ENCODE results near the gene ACTR6. TPM values are rescaled to one million over a fixed set of nuclear protein-coding genes. Genes with fewer than 3 reads are reported as not detected.

ACTR6 gene
- polyA plus RNA-seq (2013), result 34.2 TPM

GRCh38 chr12:100200463-100201181, at the start of gene ACTR6:
ACTR6 (plus strand) TSS chr12:100200815; CDS start chr12:100200852, 37 bp downstream.
- WGBS (ENCODE audit: insufficient coverage), result 0% methylated on average over 32 of the region's 38 CpGs
- peaks cover 3 to 29% (median 16%) of the 10 kb centered on the region in 4 experiments for H3K4me1 ChIP-seq (ENCODE audit: control extremely low read depth in 1 of 4, control insufficient read depth in 4 of 4, insufficient read depth in 4 of 4, low read length in 3 of 4)
- peak within 1 kb of the TSS; percentile 83 to 90 for H3K27ac ChIP-seq (ENCODE audit: insufficient read depth in 1 of 2, low read depth in 1 of 2, low read length in 2 of 2, poor library complexity in 1 of 2, severe bottlenecking in 2 of 2)
- no peaks in the 10 kb centered on the region for H3K9me3 ChIP-seq (ENCODE audit: control extremely low read depth in 1 of 5, control insufficient read depth in 4 of 5, insufficient read depth in 2 of 5, low read depth in 1 of 5, low read length in 4 of 5)
- no peaks in the 10 kb centered on the region for H3K36me3 ChIP-seq (ENCODE audit: control insufficient read depth in 4 of 4, insufficient read depth in 4 of 4, low read length in 3 of 4)
- DNase-seq, result peak; percentile 97 to 99 (median 98)
- peak within 1 kb of the TSS; percentile 52 to 99 (median 97) for H3K4me3 ChIP-seq (ENCODE audit: control insufficient read depth in 1 of 7, extremely low read depth in 1 of 7, insufficient read depth in 4 of 7, low read depth in 2 of 7, low read length in 6 of 7)
- ChIA-PET CTCF (interaction anchor here (0.8 to 1.8 kb wide), 6 partner anchors 17 to 76 kb away, joined by 3 to 8 read pairs (median 4); no protein-coding TSS in a partner anchor), POLR2A (interaction anchor here (0.6 to 0.7 kb wide), 3 partner anchors 63 to 121 kb away, joined by 3 to 4 read pairs (median 3); no protein-coding TSS in a partner anchor)
- H3K27me3 ChIP-seq (replicated peaks in 2 of 5; ENCODE audit: control insufficient read depth in 4 of 5, insufficient read depth in 5 of 5, low read length in 4 of 5), result no peaks in the 10 kb centered on the region

GRCh38 chr12:100151769-100152168, 48.8 kb upstream of the ACTR6 start:
- DNase-seq, result no peak
- POLR2A ChIA-PET, result no interaction called here
- Histone ChIP-seq H3K4me1 (ENCODE audit: control extremely low read depth in 1 of 4, control insufficient read depth in 4 of 4, insufficient read depth in 4 of 4, low read length in 3 of 4) (peaks cover 0 to 2% (median 0%) of the 10 kb centered on the region in 4 experiments), H3K36me3 (ENCODE audit: control insufficient read depth in 4 of 4, insufficient read depth in 4 of 4, low read length in 3 of 4) (no peaks in the 10 kb centered on the region), H3K27ac (ENCODE audit: insufficient read depth in 1 of 2, low read depth in 1 of 2, low read length in 2 of 2, poor library complexity in 1 of 2, severe bottlenecking in 2 of 2) (no peak overlapping the region), H3K27me3 (replicated peaks in 2 of 5; ENCODE audit: control insufficient read depth in 4 of 5, insufficient read depth in 5 of 5, low read length in 4 of 5) (no peaks in the 10 kb centered on the region), H3K4me3 (ENCODE audit: control insufficient read depth in 1 of 7, extremely low read depth in 1 of 7, insufficient read depth in 4 of 7, low read depth in 2 of 7, low read length in 6 of 7) (no peak overlapping the region), H3K9me3 (ENCODE audit: control extremely low read depth in 1 of 5, control insufficient read depth in 4 of 5, insufficient read depth in 2 of 5, low read depth in 1 of 5, low read length in 4 of 5) (no peaks in the 10 kb centered on the region)
- WGBS (ENCODE audit: insufficient coverage), result 94% methylated on average over 2 of the region's 2 CpGs
- CTCF ChIA-PET, result interaction anchor here (5.0 kb wide), 1 partner anchor 12 kb away, joined by 33 read pairs; no protein-coding TSS in a partner anchor

- Histone ChIP-seq H3K27me3 (replicated peaks in 2 of 5; ENCODE audit: control insufficient read depth in 4 of 5, insufficient read depth in 5 of 5, low read length in 4 of 5) (no peaks in the 10 kb centered on the region), H3K9me3 (ENCODE audit: control extremely low read depth in 1 of 5, control insufficient read depth in 4 of 5, insufficient read depth in 2 of 5, low read depth in 1 of 5, low read length in 4 of 5) (no peaks in the 10 kb centered on the region), H3K27ac (ENCODE audit: insufficient read depth in 1 of 2, low read depth in 1 of 2, low read length in 2 of 2, poor library complexity in 1 of 2, severe bottlenecking in 2 of 2) (no peak overlapping the region), H3K36me3 (ENCODE audit: control insufficient read depth in 4 of 4, insufficient read depth in 4 of 4, low read length in 3 of 4) (no peaks in the 10 kb centered on the region), H3K4me3 (ENCODE audit: control insufficient read depth in 1 of 7, extremely low read depth in 1 of 7, insufficient read depth in 4 of 7, low read depth in 2 of 7, low read length in 6 of 7) (no peak overlapping the region), H3K4me1 (ENCODE audit: control extremely low read depth in 1 of 4, control insufficient read depth in 4 of 4, insufficient read depth in 4 of 4, low read length in 3 of 4) (peaks cover 0 to 2% (median 0%) of the 10 kb centered on the region in 4 experiments)
- CTCF ChIA-PET, result interaction anchor here (0.8 to 5.0 kb wide), 5 partner anchors 8 to 30 kb away, joined by 3 to 33 read pairs (median 4); no protein-coding TSS in a partner anchor
- POLR2A ChIA-PET, result no interaction called here
- 94% methylated on average over 6 of the region's 10 CpGs for WGBS (ENCODE audit: insufficient coverage)
- DNase-seq, result no peak
Observed at GRCh38 chr12:100153131-100153530, 47.5 kb upstream of the ACTR6 start.

- Histone ChIP-seq H3K27ac (ENCODE audit: insufficient read depth in 1 of 2, low read depth in 1 of 2, low read length in 2 of 2, poor library complexity in 1 of 2, severe bottlenecking in 2 of 2) (no peak overlapping the region), H3K9me3 (ENCODE audit: control extremely low read depth in 1 of 5, control insufficient read depth in 4 of 5, insufficient read depth in 2 of 5, low read depth in 1 of 5, low read length in 4 of 5) (no peaks in the 10 kb centered on the region), H3K4me3 (ENCODE audit: control insufficient read depth in 1 of 7, extremely low read depth in 1 of 7, insufficient read depth in 4 of 7, low read depth in 2 of 7, low read length in 6 of 7) (no peak overlapping the region), H3K36me3 (ENCODE audit: control insufficient read depth in 4 of 4, insufficient read depth in 4 of 4, low read length in 3 of 4) (no peaks in the 10 kb centered on the region), H3K27me3 (replicated peaks in 2 of 5; ENCODE audit: control insufficient read depth in 4 of 5, insufficient read depth in 5 of 5, low read length in 4 of 5) (no peaks in the 10 kb centered on the region), H3K4me1 (ENCODE audit: control extremely low read depth in 1 of 4, control insufficient read depth in 4 of 4, insufficient read depth in 4 of 4, low read length in 3 of 4) (peaks cover 0 to 2% (median 0%) of the 10 kb centered on the region in 4 experiments)
- WGBS (ENCODE audit: insufficient coverage), result 65% methylated on average over 13 of the region's 15 CpGs
- peak; percentile 69 to 72 (median 71) for DNase-seq
- ChIA-PET CTCF (interaction anchor here (0.6 to 5.0 kb wide), 15 partner anchors 10 to 1626 kb away, joined by 3 to 33 read pairs (median 3); no protein-coding TSS in a partner anchor), POLR2A (interaction anchor here (0.7 kb wide), 1 partner anchor 47 kb away, joined by 3 read pairs; no protein-coding TSS in a partner anchor)
Observed at GRCh38 chr12:100154474-100155247, 46.0 kb upstream of the ACTR6 start.

GRCh38 chr12:100156731-100157426, 43.7 kb upstream of the ACTR6 start:
- no peak overlapping the region for H3K4me3 ChIP-seq (ENCODE audit: control insufficient read depth in 1 of 7, extremely low read depth in 1 of 7, insufficient read depth in 4 of 7, low read depth in 2 of 7, low read length in 6 of 7)
- no peak for DNase-seq
- H3K4me1 ChIP-seq (ENCODE audit: control extremely low read depth in 1 of 4, control insufficient read depth in 4 of 4, insufficient read depth in 4 of 4, low read length in 3 of 4), result peaks cover 0 to 2% (median 0%) of the 10 kb centered on the region in 4 experiments
- no peaks in the 10 kb centered on the region for H3K9me3 ChIP-seq (ENCODE audit: control extremely low read depth in 1 of 5, control insufficient read depth in 4 of 5, insufficient read depth in 2 of 5, low read depth in 1 of 5, low read length in 4 of 5)
- 98% methylated on average over 7 of the region's 11 CpGs for WGBS (ENCODE audit: insufficient coverage)
- no peaks in the 10 kb centered on the region for H3K27me3 ChIP-seq (replicated peaks in 2 of 5; ENCODE audit: control insufficient read depth in 4 of 5, insufficient read depth in 5 of 5, low read length in 4 of 5)
- ChIA-PET POLR2A (no interaction called here), CTCF (interaction anchor here (0.6 to 0.8 kb wide), 4 partner anchors 17 to 78 kb away, joined by 3 to 4 read pairs (median 4); no protein-coding TSS in a partner anchor)
- no peaks in the 10 kb centered on the region for H3K36me3 ChIP-seq (ENCODE audit: control insufficient read depth in 4 of 4, insufficient read depth in 4 of 4, low read length in 3 of 4)
- H3K27ac ChIP-seq (ENCODE audit: insufficient read depth in 1 of 2, low read depth in 1 of 2, low read length in 2 of 2, poor library complexity in 1 of 2, severe bottlenecking in 2 of 2), result no peak overlapping the region

- Histone ChIP-seq H3K36me3 (ENCODE audit: control insufficient read depth in 4 of 4, insufficient read depth in 4 of 4, low read length in 3 of 4) (no peaks in the 10 kb centered on the region), H3K27me3 (replicated peaks in 2 of 5; ENCODE audit: control insufficient read depth in 4 of 5, insufficient read depth in 5 of 5, low read length in 4 of 5) (no peaks in the 10 kb centered on the region), H3K4me3 (ENCODE audit: control insufficient read depth in 1 of 7, extremely low read depth in 1 of 7, insufficient read depth in 4 of 7, low read depth in 2 of 7, low read length in 6 of 7) (no peak overlapping the region), H3K4me1 (ENCODE audit: control extremely low read depth in 1 of 4, control insufficient read depth in 4 of 4, insufficient read depth in 4 of 4, low read length in 3 of 4) (peaks cover 0 to 2% (median 0%) of the 10 kb centered on the region in 4 experiments), H3K9me3 (ENCODE audit: control extremely low read depth in 1 of 5, control insufficient read depth in 4 of 5, insufficient read depth in 2 of 5, low read depth in 1 of 5, low read length in 4 of 5) (no peaks in the 10 kb centered on the region), H3K27ac (ENCODE audit: insufficient read depth in 1 of 2, low read depth in 1 of 2, low read length in 2 of 2, poor library complexity in 1 of 2, severe bottlenecking in 2 of 2) (no peak overlapping the region)
- WGBS (ENCODE audit: insufficient coverage), result 91% methylated on average over 6 of the region's 8 CpGs
- ChIA-PET POLR2A (no interaction called here), CTCF (interaction anchor here (0.6 to 1.2 kb wide), 5 partner anchors 10 to 79 kb away, joined by 3 to 4 read pairs (median 3); no protein-coding TSS in a partner anchor)
- no peak for DNase-seq
Observed at GRCh38 chr12:100157427-100157821, 43.2 kb upstream of the ACTR6 start.

Data from common myeloid progenitor, CD34-positive (primary cell).